ENCODE results near the gene DOCK7.

DNA sequence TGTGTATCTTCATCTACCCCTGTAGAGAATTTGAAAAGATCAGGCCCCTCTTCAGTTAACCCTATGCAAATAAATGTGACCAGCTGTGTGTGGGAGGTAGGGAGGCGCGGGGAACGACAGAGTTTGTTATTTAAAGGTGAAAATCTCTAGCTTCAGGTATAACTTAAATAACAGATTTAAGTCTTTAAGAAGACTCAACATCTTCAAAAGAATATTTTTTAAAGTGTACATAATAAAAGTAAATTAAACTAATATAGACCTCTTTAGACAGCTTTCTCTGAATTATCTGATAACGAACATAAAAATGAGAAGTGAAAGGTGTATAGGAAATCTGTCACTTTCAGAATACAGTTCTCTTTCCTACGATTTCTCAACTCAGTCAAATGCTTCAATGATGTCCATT, 74.9 kb downstream of the DOCK7 start:
- TF ChIP-seq EZH2 (IDR thresholded peaks at IDR 0.05; ENCODE audit: insufficient read depth, poor library complexity, severe bottlenecking), result no peak
- no peak for TF ChIP-seq EZH2phosphoT487 (IDR thresholded peaks at IDR 0.05; ENCODE audit: insufficient read depth, low read depth)

Measured in GM23248 (cell line).